Keratinocyte (primary cell): ENCODE results near the gene ZNF30. TPM values are rescaled to one million over a fixed set of nuclear protein-coding genes. Genes with fewer than 3 reads are reported as not detected.

Experiments
- DNase-seq: peaks from one replicate; pipeline ENCODE4 v3.0.0-alpha.2; 2011; ENCODE audit warnings: low read depth, missing footprints, low spot score
- FAIRE-seq: peaks from 2 replicates; lab custom pipeline; 2011; peaks lifted over from hg19 to GRCh38; lab: Jason Lieb, UNC
- H2AFZ ChIP-seq: 2 replicates; pipeline ENCODE4 v1.6.0; 2012; ENCODE audit warnings: low read length, control low read depth, inconsistent platforms; ENCODE audit not compliant: control insufficient read depth
- H3K27ac ChIP-seq: 2 replicates; pipeline ENCODE4 v1.5.1; 2011; ENCODE audit warnings: low read length; ENCODE audit not compliant: control insufficient read depth, insufficient read depth
- H3K27me3 ChIP-seq: 3 replicates; pipeline ENCODE4 v1.6.0; 2011; ENCODE audit warnings: low read length; ENCODE audit not compliant: control insufficient read depth, insufficient read depth; ENCODE audit errors: extremely low read depth
- H3K36me3 ChIP-seq, 2 experiments: 2 replicates in 1 of 2; 3 replicates in 1 of 2; pipeline ENCODE4 v1.5.1; 2011; ENCODE audit warnings: low read length in 2 of 2, mild to moderate bottlenecking in 1 of 2; ENCODE audit not compliant: control insufficient read depth in 2 of 2, insufficient read depth in 2 of 2; ENCODE audit errors: extremely low read depth in 1 of 2
- H3K4me1 ChIP-seq: 3 replicates; pipeline ENCODE4 v1.5.1; 2011; ENCODE audit warnings: low read length; ENCODE audit not compliant: control insufficient read depth, insufficient read depth; ENCODE audit errors: extremely low read depth
- H3K4me2 ChIP-seq: 3 replicates; pipeline ENCODE4 v1.6.0; 2011; ENCODE audit warnings: low read depth, low read length; ENCODE audit not compliant: control insufficient read depth, insufficient read depth; ENCODE audit errors: extremely low read depth
- H3K4me3 ChIP-seq, 3 experiments: fragments of 200-600 bp in 1 of 3; sonication (generic) in 1 of 3; 2 replicates in 2 of 3; 3 replicates in 1 of 3; pipeline ENCODE4 v1.5.1; 2011 to 2016; ENCODE audit warnings: low read length in 3 of 3, mild to moderate bottlenecking in 3 of 3, control low read depth in 2 of 3, inconsistent platforms in 1 of 3, low read depth in 1 of 3, mixed read lengths in 1 of 3, mixed run types in 1 of 3, moderate library complexity in 1 of 3; ENCODE audit not compliant: control insufficient read depth in 2 of 3, insufficient read depth in 2 of 3; ENCODE audit errors: extremely low read depth in 1 of 3
- H3K79me2 ChIP-seq: 2 replicates; pipeline ENCODE4 v1.6.0; 2012; ENCODE audit warnings: low read length; ENCODE audit not compliant: control insufficient read depth, insufficient read depth
- H3K9ac ChIP-seq: 3 replicates; pipeline ENCODE4 v1.6.0; 2011; ENCODE audit warnings: low read length; ENCODE audit not compliant: control insufficient read depth, insufficient read depth; ENCODE audit errors: extremely low read depth
- H3K9me1 ChIP-seq: 3 replicates; pipeline ENCODE4 v1.6.0; 2011; ENCODE audit warnings: low read length; ENCODE audit not compliant: control insufficient read depth, insufficient read depth; ENCODE audit errors: extremely low read depth
- H3K9me3 ChIP-seq: 2 replicates; pipeline ENCODE4 v1.5.1; 2012; ENCODE audit warnings: low read depth, low read length; ENCODE audit not compliant: control insufficient read depth
- H4K20me1 ChIP-seq: 3 replicates; pipeline ENCODE4 v1.6.0; 2011; ENCODE audit warnings: low read length; ENCODE audit not compliant: control insufficient read depth, insufficient read depth; ENCODE audit errors: extremely low read depth
- EZH2 ChIP-seq: IDR thresholded peaks from one replicate; pipeline ENCODE4 v1.6.1; 2012; ENCODE audit warnings: inconsistent platforms, mild to moderate bottlenecking, low read length, moderate library complexity
- dilution Hi-C: fragments of 300-500 bp; cut with MboI; formaldehyde crosslinking; loops from one replicate; pipeline ENCODE4 v1.7.0; 2020; ENCODE audit warnings: low sequenced_read_pairs; ENCODE audit not compliant: extremely low pct_ligation_motif_present
- polyA plus RNA-seq, 5 experiments: library from polyadenylated mRNA; depleted of rRNA in 3 of 5; stranded (reverse) in 3 of 5; stranded (forward) in 1 of 5; unstranded in 1 of 5; fragments of >200 nt; gene quantifications; 1 replicate in 1 of 5; 2 replicates in 3 of 5; 3 replicates in 1 of 5; pipeline versions ENCODE4 v1.2.1 to v1.2.3, GENCODE V29; 2011 to 2012; ENCODE audit warnings: missing spikeins in 2 of 5, low read depth in 1 of 5, low replicate concordance in 1 of 5
- TF ChIP-seq, protein P1 (sequence below), 3 experiments: IDR thresholded peaks in 1 of 3; conservative IDR thresholded peaks in 1 of 3; optimal IDR thresholded peaks in 1 of 3; 2 replicates in 2 of 3; 3 replicates in 1 of 3; pipeline versions ENCODE3 to v1.5.1; 2011; ENCODE audit warnings: low read length in 3 of 3, mild to moderate bottlenecking in 3 of 3, moderate library complexity in 2 of 3, control low read depth in 1 of 3, inconsistent platforms in 1 of 3; ENCODE audit not compliant: insufficient read depth in 2 of 3; ENCODE audit errors: extremely low read depth in 1 of 3

ZNF30 gene
- polyA plus RNA-seq, 1 donor (not counting 4 experiments of a cell fraction or from before 2014, with no cell fraction given) = 4.6 TPM

DNA sequence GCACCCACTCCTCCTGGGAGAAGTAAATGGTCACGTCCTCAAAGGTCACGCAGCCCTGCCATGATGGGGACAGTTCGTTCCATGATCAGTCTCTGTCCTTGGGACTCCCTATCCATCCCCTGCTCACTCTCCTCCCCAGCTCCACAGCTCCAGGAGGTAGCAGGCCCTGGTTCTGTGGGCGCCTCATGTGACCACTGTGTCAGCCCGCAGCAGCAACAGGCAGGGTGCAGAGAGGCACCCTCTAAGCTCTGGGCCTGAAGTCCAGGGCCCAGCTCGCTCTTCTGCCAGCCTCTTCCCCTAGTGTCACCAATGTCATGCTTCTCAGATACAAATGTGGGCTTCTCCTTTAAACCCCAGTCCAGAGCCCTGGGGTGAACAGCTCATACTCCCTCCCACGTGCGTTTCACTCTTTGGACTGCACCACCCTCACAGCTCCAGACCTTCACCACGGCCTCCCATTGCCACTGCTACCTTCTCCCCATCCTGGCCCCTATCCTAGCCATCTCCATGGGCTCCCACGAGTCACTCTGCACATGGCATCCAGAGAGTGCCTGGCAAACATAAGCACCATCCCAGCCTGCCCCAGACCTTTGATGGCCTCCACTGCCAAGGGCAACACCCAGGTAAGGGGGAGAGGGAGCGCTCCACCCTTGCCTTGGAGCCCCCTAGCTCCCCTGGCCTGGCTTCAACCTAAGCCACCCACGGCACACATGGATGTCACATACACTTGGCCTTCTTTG is 34.4 kb downstream of the ZNF30 start:
- Histone ChIP-seq H3K4me2 (no peak overlapping the region), H3K9me3 (peaks cover 26% of the 10 kb centered on the region), H3K79me2 (peaks cover 5% of the 10 kb centered on the region), H3K9ac (no peak overlapping the region), H3K36me3 (peaks cover 5 to 19% of the 10 kb centered on the region in 2 experiments), H3K27ac (no peak overlapping the region), H3K9me1 (no peaks in the 10 kb centered on the region), H3K27me3 (no peaks in the 10 kb centered on the region), H3K4me1 (peaks cover 10% of the 10 kb centered on the region), H3K4me3 (no peak overlapping the region), H2AFZ (no peak overlapping the region), H4K20me1 (no peaks in the 10 kb centered on the region)
- dilution Hi-C loops = no loop called here
- no peak for FAIRE-seq
- no peak for DNase-seq
- TF ChIP-seq, protein P1, sequence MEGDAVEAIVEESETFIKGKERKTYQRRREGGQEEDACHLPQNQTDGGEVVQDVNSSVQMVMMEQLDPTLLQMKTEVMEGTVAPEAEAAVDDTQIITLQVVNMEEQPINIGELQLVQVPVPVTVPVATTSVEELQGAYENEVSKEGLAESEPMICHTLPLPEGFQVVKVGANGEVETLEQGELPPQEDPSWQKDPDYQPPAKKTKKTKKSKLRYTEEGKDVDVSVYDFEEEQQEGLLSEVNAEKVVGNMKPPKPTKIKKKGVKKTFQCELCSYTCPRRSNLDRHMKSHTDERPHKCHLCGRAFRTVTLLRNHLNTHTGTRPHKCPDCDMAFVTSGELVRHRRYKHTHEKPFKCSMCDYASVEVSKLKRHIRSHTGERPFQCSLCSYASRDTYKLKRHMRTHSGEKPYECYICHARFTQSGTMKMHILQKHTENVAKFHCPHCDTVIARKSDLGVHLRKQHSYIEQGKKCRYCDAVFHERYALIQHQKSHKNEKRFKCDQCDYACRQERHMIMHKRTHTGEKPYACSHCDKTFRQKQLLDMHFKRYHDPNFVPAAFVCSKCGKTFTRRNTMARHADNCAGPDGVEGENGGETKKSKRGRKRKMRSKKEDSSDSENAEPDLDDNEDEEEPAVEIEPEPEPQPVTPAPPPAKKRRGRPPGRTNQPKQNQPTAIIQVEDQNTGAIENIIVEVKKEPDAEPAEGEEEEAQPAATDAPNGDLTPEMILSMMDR (optimal IDR thresholded peaks at IDR 0.05 in 1 of 3, IDR thresholded peaks at IDR 0.05 in 1 of 3, conservative IDR thresholded peaks at IDR 0.05 in 1 of 3; ENCODE audit: extremely low read depth in 1 of 3, insufficient read depth in 2 of 3, low read length in 3 of 3) = no peak
- TF ChIP-seq EZH2 = no peak

GRCh38 chr19:34961775-34962686 is 35.3 kb downstream of the ZNF30 start:
- peaks cover 5% of the 10 kb centered on the region for H3K79me2 ChIP-seq
- peaks cover 5 to 19% of the 10 kb centered on the region in 2 experiments for H3K36me3 ChIP-seq
- peak overlapping the region; percentile 91 for H3K4me2 ChIP-seq
- no peaks in the 10 kb centered on the region for H4K20me1 ChIP-seq
- no peak overlapping the region for H3K27ac ChIP-seq
- no peak overlapping the region for H2AFZ ChIP-seq
- DNase-seq (no peak), FAIRE-seq (peak; percentile 29)
- peaks cover 10% of the 10 kb centered on the region for H3K4me1 ChIP-seq
- H3K9me3 ChIP-seq = peaks cover 24% of the 10 kb centered on the region
- no peaks in the 10 kb centered on the region for H3K9me1 ChIP-seq
- dilution Hi-C loops = no loop called here
- H3K27me3 ChIP-seq = no peaks in the 10 kb centered on the region
- H3K4me3 ChIP-seq = no peak overlapping the region
- TF ChIP-seq EZH2 = no peak
- TF ChIP-seq, protein P1 (optimal IDR thresholded peaks at IDR 0.05 in 1 of 3, IDR thresholded peaks at IDR 0.05 in 1 of 3, conservative IDR thresholded peaks at IDR 0.05 in 1 of 3; ENCODE audit: extremely low read depth in 1 of 3, insufficient read depth in 2 of 3, low read length in 3 of 3) = no peak
- no peak overlapping the region for H3K9ac ChIP-seq
